ENCODE results near the gene RCAN1.
"Not testable (repeated sequence)": the region's sequence is repeated elsewhere in the genome, so short reads cannot be mapped to it uniquely, and the experiment has no call there.

The RCAN1 gene

GRCh38 chr21:34558166-34558565, 56.7 kb downstream of the RCAN1 start:
- DNase-seq (ENCODE audit: extremely low spot score): no peak

GRCh38 chr21:34557261-34557660, 57.7 kb downstream of the RCAN1 start:
- DNase-seq (ENCODE audit: extremely low spot score): no peak
- ChIA-PET POLR2A (no interaction called here), CTCF (interaction anchor here (1.0 to 1.7 kb wide), 2 partner anchors 11 to 12 kb away, joined by 6 read pairs; no protein-coding TSS in a partner anchor)
- TF ChIP-seq CTCF (IDR thresholded peaks at IDR 0.05; ENCODE audit: control extremely low read depth, extremely low read depth, low read depth, missing control alignments): no peak

More at GRCh38 chr21:34558166-34558565, 56.7 kb downstream of the RCAN1 start:
- ChIA-PET CTCF (interaction anchor here (0.9 to 2.2 kb wide), 4 partner anchors 9 to 73 kb away, joined by 3 to 6 read pairs (median 4); no protein-coding TSS in a partner anchor), POLR2A (no interaction called here)
- TF ChIP-seq CTCF (IDR thresholded peaks at IDR 0.05; ENCODE audit: control extremely low read depth, extremely low read depth, low read depth, missing control alignments): no peak

- CTCF ChIA-PET: interaction anchor here (0.6 to 1.1 kb wide), 5 partner anchors 9 to 28 kb away, joined by 3 to 6 read pairs (median 3); no protein-coding TSS in a partner anchor
- DNase-seq (ENCODE audit: extremely low spot score); POLR2A ChIA-PET: not testable (repeated sequence)
Measured at GRCh38 chr21:34554670-34555069, 60.2 kb downstream of the RCAN1 start.

- ChIA-PET CTCF (interaction anchor here (0.7 to 1.8 kb wide), 6 partner anchors 8 to 43 kb away, joined by 3 to 6 read pairs (median 3); no protein-coding TSS in a partner anchor), POLR2A (no interaction called here)
- no peak for DNase-seq (ENCODE audit: extremely low spot score)
- no peak for TF ChIP-seq CTCF (IDR thresholded peaks at IDR 0.05; ENCODE audit: control extremely low read depth, extremely low read depth, low read depth, missing control alignments)
Measured at GRCh38 chr21:34554227-34554626, 60.7 kb downstream of the RCAN1 start.

- TF ChIP-seq CTCF (IDR thresholded peaks at IDR 0.05; ENCODE audit: control extremely low read depth, extremely low read depth, low read depth, missing control alignments): no peak
- ChIA-PET POLR2A (no interaction called here), CTCF (interaction anchor here (0.8 to 1.8 kb wide), 3 partner anchors 15 to 42 kb away, joined by 3 to 5 read pairs (median 3); no protein-coding TSS in a partner anchor)
- DNase-seq (ENCODE audit: extremely low spot score): no peak
Measured at GRCh38 chr21:34553151-34553952, 61.6 kb downstream of the RCAN1 start.

- no peak for TF ChIP-seq CTCF (IDR thresholded peaks at IDR 0.05; ENCODE audit: control extremely low read depth, extremely low read depth, low read depth, missing control alignments)
- CTCF ChIA-PET: interaction anchor here (1.0 to 1.8 kb wide), 3 partner anchors 15 to 42 kb away, joined by 3 to 5 read pairs (median 4); no protein-coding TSS in a partner anchor
- DNase-seq (ENCODE audit: extremely low spot score): no peak
- POLR2A ChIA-PET: no interaction called here
Measured at GRCh38 chr21:34552360-34553098, 62.4 kb downstream of the RCAN1 start.

All from GM10248 (cell line).